ENCODE measurements around the gene PRKCH.

Gene PRKCH
- 461 to 612 reads per million in 2 donors for total RNA-seq

DNA sequence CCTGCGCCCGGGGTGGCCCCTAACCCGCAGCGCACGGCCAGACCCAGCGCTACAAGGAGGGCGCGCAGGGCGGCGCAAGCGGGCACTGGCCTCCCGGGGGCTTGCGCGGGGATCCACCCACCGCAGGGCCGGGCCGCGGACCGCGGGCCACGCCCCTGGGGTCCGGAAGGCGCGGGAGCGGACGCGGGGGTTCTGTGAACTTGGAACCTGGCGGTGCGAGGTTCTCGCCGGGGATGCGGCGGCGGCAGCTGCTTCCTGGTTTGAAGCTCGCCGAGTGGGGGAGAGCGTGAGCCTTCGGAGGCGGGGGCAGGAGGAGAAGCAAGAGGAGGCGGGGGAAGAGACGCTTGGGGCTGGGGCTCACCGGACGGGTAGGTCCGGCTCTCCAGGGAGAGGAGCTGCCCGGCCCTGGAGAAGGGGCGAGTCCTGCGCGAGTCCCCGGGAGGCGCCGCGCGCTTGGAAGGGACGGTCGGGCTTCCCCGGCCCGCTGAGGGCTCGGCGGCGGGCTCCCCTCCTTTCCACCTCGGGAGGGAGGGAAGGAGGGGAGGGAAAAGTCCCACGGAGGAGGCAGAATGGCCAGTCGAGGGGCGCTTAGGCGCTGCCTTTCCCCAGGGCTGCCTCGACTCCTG is at the start of gene PRKCH:
PRKCH (plus strand) TSS at position 195 of the 626 bp plus-strand sequence. CDS start 523 bp downstream, outside the sequence.
- peak; percentile 75 for DNase-seq

DNA sequence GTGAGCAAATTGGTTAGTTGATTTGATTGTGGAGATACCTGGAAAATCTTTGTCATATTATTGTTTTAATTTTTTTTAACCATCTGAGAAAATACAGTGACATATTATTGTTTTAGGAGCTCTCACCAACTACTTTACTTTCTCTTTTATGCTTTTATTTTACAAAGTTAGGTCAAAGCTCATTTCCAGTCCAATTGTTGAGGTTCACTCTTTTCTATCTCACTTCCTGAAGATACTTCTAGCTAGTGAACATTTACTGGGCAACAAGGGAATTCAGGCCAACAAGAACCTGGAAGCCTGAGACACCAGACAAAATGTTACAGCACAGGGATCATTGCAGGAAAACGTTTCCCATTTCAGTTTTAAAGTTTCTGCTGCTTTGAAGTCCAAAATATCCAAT is 44.1 kb upstream of the PRKCH start:
- no peak for DNase-seq

GRCh38 chr14:61277784-61278183 is 43.6 kb upstream of the PRKCH start:
- DNase-seq, result no peak

GRCh38 chr14:61279082-61279481 is 42.3 kb upstream of the PRKCH start:
- DNase-seq, result no peak

- no peak for DNase-seq
Observed at GRCh38 chr14:61280092-61280525, 41.3 kb upstream of the PRKCH start.

DNA sequence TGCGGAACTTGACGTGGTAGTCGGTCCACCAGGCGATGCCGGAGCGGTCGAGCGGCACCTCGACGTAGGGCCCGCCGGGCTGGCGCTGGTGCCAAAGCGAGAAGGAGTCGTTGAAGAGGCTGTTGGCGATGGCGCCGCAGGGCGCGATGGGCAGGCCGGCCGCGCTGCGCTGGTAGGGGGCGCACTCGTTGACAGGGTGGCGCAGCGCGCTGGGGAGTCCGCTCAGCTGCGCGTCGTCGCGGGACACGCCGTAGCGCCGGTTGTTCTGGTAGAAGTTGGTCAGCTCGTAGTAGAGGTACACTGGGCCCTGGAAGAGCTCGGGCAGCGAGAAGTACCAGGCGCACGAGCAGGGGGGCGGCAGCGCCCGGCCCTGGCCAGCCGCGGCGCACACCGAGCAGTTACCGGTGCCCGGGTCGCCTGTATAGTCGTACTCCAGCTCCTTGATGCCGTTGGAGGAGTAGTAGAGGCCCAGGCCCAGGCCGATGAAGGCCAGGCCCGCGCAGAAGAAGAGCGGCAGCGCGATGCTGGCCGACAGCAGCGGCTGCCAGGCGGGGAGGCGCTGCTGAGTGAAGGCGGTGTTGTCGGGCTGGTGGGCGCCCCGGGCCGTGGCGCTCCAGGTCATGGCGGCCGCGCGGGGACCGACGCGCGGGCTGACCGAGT is 40.7 kb upstream of the PRKCH start:
- peak; percentile 52 for DNase-seq

GRCh38 chr14:61281186-61281947 is 40.0 kb upstream of the PRKCH start, which contains the start of gene TMEM30B:
Gene TMEM30B (minus strand): TSS chr14:61281338. CDS start chr14:61281147, 191 bp downstream.
- DNase-seq, result no peak

GRCh38 chr14:61281948-61282275 is 39.5 kb upstream of the PRKCH start:
- DNase-seq, result no peak

DNA sequence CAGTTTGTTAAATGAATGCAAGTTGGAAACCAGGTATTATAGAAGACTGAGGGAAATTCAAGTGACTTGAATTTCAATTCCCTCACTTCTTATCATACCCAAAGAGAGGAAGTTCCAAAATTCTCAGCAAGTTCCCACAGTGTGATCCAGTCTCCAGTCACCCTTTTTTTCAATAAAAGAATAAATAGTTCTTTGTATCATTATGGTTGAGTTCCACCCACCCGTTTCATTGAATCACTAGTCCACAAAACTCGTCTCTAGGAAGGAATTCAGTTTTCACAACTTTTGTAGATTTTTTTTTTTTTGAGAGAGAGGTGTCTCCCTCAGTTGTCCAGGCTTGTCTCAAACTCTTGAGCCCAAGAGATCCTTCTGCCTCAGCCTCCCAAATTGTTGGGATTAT is 38.6 kb upstream of the PRKCH start:
- DNase-seq, result no peak

GRCh38 chr14:61284001-61284400 is 37.4 kb upstream of the PRKCH start:
- DNase-seq, result no peak

DNA sequence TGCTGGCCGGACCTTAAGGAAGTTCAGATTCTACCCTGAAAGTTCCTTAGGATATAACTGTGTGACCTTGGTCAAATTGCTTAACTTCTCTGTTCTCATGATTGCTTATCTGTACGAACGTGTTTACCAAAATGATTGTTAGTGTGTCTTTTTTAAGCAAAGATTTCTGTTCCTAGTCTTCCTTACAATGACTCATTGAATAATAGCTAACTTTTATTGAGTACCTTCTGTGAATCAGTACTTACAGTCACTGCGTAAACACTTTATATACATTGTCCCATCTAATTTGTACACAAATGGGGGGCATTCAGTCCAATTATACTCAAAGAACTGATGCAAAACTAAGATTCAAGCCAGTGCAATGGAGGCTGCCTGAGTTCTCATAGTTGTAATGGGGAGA is 36.0 kb upstream of the PRKCH start:
- no peak for DNase-seq

- DNase-seq, result no peak
Observed at GRCh38 chr14:61287196-61287595, 34.2 kb upstream of the PRKCH start.

DNA sequence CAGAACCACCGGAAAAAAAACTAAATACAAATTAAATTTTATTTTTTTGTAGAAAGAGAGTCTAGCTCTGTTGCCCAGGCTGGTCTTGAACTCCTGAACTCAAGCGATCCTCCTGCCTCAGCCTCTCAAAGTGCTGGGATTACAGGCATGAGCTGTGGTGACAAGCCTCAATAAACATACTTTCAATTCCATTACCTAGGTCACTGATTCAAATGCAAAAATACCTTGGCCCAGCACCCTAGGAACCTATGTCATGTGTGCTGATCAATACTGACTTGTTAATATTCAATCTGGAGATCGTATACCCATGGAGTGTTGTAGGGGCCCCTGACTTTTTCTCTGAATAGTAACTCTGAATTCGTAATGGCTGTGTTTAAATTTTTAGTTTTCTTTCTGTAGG is 33.2 kb upstream of the PRKCH start:
- DNase-seq, result no peak

- no peak for DNase-seq
Observed at GRCh38 chr14:61288720-61289119, 32.7 kb upstream of the PRKCH start.

DNA sequence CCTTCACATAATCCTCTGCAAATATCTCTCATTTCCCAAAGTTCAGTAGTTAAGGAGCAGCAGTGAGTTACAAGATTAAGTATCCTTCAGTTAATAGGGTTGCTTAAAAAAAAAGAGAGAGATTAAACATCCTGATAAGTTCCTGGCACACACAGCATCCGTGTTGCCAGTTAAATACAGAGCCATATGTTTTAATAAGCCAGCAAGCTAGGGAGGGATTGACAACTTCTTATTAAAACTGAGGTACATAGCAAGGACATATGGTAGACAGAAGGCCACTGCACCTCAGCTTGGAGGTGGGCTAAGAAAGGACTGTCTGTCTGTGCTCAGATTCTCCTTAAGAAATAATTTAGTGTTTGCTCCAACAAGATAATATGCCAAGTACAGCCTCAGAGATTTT is 30.7 kb upstream of the PRKCH start:
- no peak for DNase-seq

DNA sequence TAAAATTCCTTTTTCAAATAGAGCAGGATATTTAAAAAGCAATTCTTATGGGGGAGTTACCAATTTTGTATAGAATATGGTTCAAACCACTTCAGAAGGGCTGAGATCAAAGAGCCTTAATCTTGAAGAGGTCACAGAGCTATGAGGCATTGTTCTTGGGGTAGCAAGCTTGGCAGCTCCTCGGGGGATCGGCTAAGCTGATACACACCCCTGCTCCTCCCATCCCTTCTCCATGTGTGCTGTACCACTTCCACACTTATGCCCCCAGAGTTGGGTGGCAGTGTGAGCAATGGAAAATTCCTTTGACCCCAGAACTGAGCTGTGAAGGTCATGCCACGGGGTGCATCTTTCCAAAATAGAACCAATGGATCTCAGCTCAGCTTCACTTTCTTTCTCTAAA is 25.2 kb upstream of the PRKCH start:
- DNase-seq, result no peak

DNA sequence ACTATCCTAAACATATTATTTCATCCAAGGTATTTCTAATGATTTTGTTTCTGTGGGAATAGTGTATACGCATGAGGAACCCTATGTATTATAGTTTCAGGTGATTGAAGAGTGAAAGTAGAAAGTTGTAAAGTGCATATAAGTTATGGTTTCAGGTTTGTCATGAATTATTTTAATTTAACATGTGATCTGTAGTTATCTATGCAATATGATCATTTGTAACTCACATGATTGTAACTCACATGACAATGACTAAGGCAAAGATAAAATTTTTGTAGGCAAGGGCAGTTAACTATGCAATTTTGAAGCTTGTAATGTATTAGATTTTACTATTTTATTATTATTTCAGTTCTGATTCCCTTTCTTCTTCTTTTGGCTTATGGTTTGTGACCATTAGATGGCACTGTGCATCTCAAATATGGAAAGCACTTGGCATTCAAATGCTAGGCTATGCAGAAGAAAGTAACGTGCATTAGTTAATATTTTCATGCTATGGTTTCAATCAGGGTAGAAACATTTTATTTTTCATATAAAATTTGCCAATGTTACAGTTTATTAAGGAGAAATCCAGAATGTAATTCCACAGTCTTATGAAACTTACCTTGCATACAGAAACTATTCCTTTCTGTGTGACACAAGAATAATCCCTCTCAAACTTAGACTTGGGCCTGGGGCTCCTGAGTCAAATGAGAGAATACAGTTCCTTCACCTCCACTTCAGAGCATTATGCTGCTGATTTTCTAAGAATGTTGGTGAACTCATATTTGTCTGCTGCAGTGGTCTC is 24.5 kb upstream of the PRKCH start:
- no peak for DNase-seq

- no peak for DNase-seq
Observed at GRCh38 chr14:61297581-61297980, 23.8 kb upstream of the PRKCH start.

GRCh38 chr14:61298824-61299223 is 22.6 kb upstream of the PRKCH start:
- DNase-seq, result no peak

- DNase-seq, result no peak
Observed at GRCh38 chr14:61300209-61300608, 21.2 kb upstream of the PRKCH start.

DNA sequence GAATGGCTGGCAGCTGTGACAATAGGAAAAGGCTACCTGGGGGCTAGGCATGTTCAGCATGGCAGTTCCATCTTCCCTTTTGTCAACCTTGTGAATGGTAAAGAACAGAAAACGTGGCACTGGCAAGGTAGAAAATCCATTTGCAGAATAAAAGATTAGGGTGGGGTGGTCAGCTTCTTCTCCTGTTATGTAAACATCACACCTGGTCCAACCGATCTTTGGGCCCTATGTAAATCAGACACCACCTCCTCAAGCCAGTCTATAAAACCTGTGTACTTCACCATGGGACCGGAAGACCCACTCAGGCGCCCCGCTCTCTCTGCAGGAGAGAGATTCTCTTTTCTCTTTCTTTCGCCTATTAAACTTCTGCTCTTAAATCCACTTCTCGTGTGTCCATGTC is 20.6 kb upstream of the PRKCH start:
- DNase-seq, result no peak

DNA sequence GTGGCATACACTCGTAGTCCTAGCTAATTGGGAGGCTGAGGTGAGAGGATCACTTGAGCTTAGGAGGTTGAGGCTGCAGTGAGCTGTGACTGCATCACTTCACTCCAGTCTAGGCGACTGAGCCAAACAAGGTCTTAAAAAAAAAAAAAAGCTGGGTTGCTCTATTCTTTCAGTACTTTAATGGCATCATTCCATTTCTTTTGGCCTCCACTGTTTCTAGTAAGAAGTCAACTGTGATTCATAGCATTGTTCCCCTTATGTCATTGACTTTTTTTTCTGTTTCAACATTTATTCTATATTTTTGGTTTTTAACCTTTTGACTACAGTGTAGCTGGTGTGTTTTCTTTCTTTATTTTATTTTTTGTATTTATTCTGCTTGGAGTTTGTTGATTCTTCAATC is 16.7 kb upstream of the PRKCH start:
- DNase-seq, result no peak

GRCh38 chr14:61308198-61308597 is 13.2 kb upstream of the PRKCH start:
- DNase-seq, result no peak
